ENCODE data around the gene EFCAB5.
"Not testable (repeated sequence)": the region's sequence is repeated elsewhere in the genome, so short reads cannot be mapped to it uniquely, and the experiment has no call there.

Gene EFCAB5

GRCh38 chr17:30000001-30000754 is 58.7 kb downstream of the EFCAB5 start:
- no peak for TF ChIP-seq JUND (IDR thresholded peaks at IDR 0.05; ENCODE audit: low read depth)
- DNase-seq (ENCODE audit: low read depth in 1 of 2, low spot score in 1 of 2), result peak in 1 of 2 experiments; percentile 19
- in situ Hi-C loops (cut with HindIII; ENCODE audit: low pct_unique_long_range_greater_than_20kb, low sequenced_read_pairs), result no loop called here

DNA sequence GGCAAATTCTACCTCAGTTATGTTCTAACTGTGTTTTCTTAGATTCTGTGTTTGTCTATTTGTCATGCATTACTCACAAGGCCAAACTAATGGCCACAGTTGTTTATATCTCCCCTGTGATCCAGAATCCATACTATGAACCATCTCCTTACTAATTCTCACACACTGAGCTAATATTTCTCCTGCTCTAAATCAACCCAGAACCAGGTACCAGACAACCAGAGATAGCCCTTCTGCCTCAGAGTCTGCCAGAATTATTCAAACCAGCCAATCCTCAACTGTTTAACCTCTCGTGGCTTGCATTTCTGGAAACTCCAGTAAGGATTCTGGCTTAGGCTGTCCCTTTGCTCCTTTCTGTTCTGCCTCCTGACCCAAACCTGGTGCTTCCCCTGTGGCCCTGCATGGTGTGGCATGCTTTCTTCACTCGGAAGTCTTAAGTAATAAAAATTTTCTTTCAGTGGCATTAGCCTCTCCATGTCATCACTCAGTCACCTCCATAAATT is 59.4 kb downstream of the EFCAB5 start:
- in situ Hi-C loops (cut with HindIII; ENCODE audit: low pct_unique_long_range_greater_than_20kb, low sequenced_read_pairs), result no loop called here
- peak in 1 of 2 experiments; percentile 34 for DNase-seq (ENCODE audit: low read depth in 1 of 2, low spot score in 1 of 2)
- no peak for TF ChIP-seq JUND (IDR thresholded peaks at IDR 0.05; ENCODE audit: low read depth)

DNA sequence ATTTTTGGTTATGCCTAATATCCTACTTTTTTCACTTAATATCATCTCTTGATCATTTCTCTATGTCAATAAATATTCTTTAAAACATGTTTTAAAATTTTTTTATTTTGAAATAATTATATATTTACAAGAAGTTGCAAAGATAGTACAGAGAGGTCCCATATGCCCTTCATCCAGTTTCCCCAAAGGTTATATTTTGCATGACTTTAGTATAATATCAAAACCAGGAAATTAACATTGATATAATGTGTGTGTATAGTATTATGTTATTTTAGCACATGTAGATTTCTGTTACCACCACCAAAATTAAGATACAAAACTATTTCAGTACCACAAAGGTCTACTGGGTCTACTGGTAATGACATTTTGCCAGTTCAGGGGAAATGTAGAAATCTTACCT is 60.7 kb downstream of the EFCAB5 start:
- DNase-seq (ENCODE audit: low read depth in 1 of 2, low spot score in 1 of 2), result no peak
- TF ChIP-seq JUND (IDR thresholded peaks at IDR 0.05; ENCODE audit: low read depth), result no peak
- in situ Hi-C loops (cut with HindIII; ENCODE audit: low pct_unique_long_range_greater_than_20kb, low sequenced_read_pairs), result no loop called here

DNA sequence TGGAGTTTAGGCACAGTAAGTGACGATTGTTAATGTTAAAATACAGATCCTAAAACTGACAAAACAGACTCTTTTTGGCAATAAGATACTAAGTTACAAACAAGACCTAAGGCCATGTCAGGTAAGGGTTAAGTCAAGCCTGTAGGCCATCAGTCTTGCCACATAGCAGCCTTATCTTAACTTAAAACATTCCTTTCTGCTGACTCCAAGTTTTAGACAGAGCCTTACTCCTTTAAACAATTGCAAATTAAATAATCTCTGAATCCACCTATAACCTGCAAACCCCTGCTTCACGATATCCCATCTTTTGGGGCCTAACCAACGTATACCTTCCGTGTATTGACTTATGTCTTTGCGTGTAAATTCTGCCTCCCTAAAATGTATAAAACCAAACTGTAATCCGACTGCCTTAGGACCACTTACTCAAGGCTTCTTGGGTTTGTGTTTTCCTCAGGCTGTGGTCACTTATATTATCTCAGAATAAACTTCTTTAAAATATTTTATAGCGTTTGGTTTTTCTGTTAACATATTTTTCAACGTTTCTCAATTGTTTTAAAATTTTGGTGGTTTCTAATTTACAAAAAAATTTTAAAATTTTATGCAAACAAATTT is 64.4 kb downstream of the EFCAB5 start:
- in situ Hi-C loops (cut with HindIII; ENCODE audit: low pct_unique_long_range_greater_than_20kb, low sequenced_read_pairs), result no loop called here

GRCh38 chr17:30011934-30012333 is 70.5 kb downstream of the EFCAB5 start:
- DNase-seq (ENCODE audit: low read depth in 1 of 2, low spot score in 1 of 2), result peak in 1 of 2 experiments; percentile 62
- in situ Hi-C loops (cut with HindIII; ENCODE audit: low pct_unique_long_range_greater_than_20kb, low sequenced_read_pairs), result not testable (repeated sequence)

More for the DNA sequence above, 64.4 kb downstream of the EFCAB5 start:
- TF ChIP-seq JUND (IDR thresholded peaks at IDR 0.05; ENCODE audit: low read depth), result no peak
- no peak for DNase-seq (ENCODE audit: low read depth in 1 of 2, low spot score in 1 of 2)

GRCh38 chr17:30021708-30022317 is 80.4 kb downstream of the EFCAB5 start:
- TF ChIP-seq JUND (IDR thresholded peaks at IDR 0.05; ENCODE audit: low read depth), result no peak
- in situ Hi-C loops (cut with HindIII; ENCODE audit: low pct_unique_long_range_greater_than_20kb, low sequenced_read_pairs), result no loop called here
- DNase-seq (ENCODE audit: low read depth in 1 of 2, low spot score in 1 of 2), result peak; percentile 49 to 62

- in situ Hi-C loops (cut with HindIII; ENCODE audit: low pct_unique_long_range_greater_than_20kb, low sequenced_read_pairs); DNase-seq (ENCODE audit: low read depth in 1 of 2, low spot score in 1 of 2): not testable (repeated sequence)
Observed at GRCh38 chr17:30025325-30025724, 83.9 kb downstream of the EFCAB5 start.

DNA sequence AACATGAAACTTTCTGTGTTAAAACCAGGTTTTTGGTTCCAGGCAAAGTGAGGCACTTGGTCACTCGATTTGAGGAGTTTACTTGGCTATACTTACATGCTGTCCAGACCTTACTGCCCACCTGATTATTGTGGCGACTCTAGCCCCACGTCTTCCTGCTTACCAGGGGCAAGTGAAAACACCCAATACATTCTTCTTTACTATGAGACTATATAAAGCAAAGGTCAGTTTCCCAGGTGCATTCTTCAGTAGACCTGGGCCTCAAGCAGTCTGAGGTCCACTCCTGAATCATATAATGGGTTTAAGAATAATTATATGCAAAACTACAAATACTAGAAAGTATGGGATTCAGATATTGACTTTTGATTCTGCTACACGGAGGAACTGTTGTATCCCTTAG is 86.2 kb downstream of the EFCAB5 start:
- DNase-seq (ENCODE audit: low read depth in 1 of 2, low spot score in 1 of 2), result no peak
- in situ Hi-C loops (cut with HindIII; ENCODE audit: low pct_unique_long_range_greater_than_20kb, low sequenced_read_pairs), result no loop called here
- TF ChIP-seq JUND (IDR thresholded peaks at IDR 0.05; ENCODE audit: low read depth), result no peak

DNA sequence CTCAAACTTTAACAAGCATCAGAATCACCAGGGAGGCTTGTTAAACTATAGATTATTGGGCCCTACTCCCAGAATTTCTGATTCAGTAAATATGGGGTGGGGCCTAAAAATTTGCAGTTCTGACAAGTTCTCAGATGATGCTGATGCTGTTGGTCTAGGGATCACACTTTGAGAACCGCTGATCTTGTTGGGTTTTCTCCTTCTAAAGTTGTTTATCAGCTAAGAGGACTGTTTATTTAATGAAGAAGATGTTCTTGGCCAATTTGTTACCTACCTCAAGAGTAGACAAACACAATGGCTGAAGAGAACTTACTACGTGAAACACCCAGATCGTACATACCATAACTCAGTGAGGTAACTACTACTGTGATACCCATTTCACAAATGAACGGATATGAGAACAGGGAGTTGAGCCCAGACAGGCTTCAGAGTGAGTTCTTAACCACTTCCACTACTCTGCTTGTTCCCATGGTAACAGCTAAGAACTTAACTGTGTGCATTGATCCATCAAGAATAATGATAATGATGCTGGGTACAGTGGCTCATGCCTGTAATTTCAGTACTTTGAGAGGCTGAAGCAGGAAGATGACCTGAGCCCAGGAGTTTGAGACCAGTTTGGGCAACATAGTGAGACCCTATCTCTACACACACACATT is 89.9 kb downstream of the EFCAB5 start:
- in situ Hi-C loops (cut with HindIII; ENCODE audit: low pct_unique_long_range_greater_than_20kb, low sequenced_read_pairs), result no loop called here
- DNase-seq (ENCODE audit: low read depth in 1 of 2, low spot score in 1 of 2), result no peak
- TF ChIP-seq JUND (IDR thresholded peaks at IDR 0.05; ENCODE audit: low read depth), result no peak

- TF ChIP-seq JUND (IDR thresholded peaks at IDR 0.05; ENCODE audit: low read depth), result no peak
- DNase-seq (ENCODE audit: low read depth in 1 of 2, low spot score in 1 of 2), result no peak
- in situ Hi-C loops (cut with HindIII; ENCODE audit: low pct_unique_long_range_greater_than_20kb, low sequenced_read_pairs), result no loop called here
Observed at GRCh38 chr17:30035369-30035768, 93.9 kb downstream of the EFCAB5 start.

- peak in 1 of 2 experiments; percentile 54 for DNase-seq (ENCODE audit: low read depth in 1 of 2, low spot score in 1 of 2)
- in situ Hi-C loops (cut with HindIII; ENCODE audit: low pct_unique_long_range_greater_than_20kb, low sequenced_read_pairs), result not testable (repeated sequence)
Observed at GRCh38 chr17:30040719-30041518, 99.5 kb downstream of the EFCAB5 start.

DNA sequence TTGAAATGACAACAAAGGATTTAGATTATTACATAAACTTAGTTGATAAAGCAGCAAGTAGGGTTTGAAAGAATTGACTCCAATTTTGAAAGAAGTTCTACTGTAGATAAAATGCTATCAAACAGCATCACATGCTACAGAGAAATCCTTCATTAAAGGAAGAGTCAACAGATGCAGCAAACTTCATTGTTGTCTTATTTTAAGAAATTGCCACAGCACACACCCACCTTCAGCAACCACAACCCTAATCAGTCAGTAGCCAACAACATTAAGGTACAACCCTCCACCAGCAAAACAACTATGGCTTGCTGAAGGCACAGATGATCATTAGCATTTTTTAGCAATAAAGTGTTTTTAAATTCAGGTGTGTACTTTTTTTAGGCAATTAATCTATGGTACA is 100.1 kb downstream of the EFCAB5 start:
- TF ChIP-seq JUND (IDR thresholded peaks at IDR 0.05; ENCODE audit: low read depth), result no peak
- in situ Hi-C loops (cut with HindIII; ENCODE audit: low pct_unique_long_range_greater_than_20kb, low sequenced_read_pairs), result no loop called here

More for the DNA sequence above, 100.1 kb downstream of the EFCAB5 start:
- no peak for DNase-seq (ENCODE audit: low read depth in 1 of 2, low spot score in 1 of 2)

Data from T47D (cell line).